ENCODE measurements around the gene ADCYAP1R1. TPM values are rescaled to one million over a fixed set of nuclear protein-coding genes. Genes with fewer than 3 reads are reported as not detected.
A peak's percentile ranks its signal among the peaks of the same experiment; 100 is the strongest.

ADCYAP1R1 gene
- total and polyA plus RNA-seq, 8 donors: 0.87 to 2.4 (median 1.4) TPM

GRCh38 chr7:31047313-31048146 is 4.6 kb upstream of the ADCYAP1R1 start:
- no peak overlapping the region for H3K4me3 ChIP-seq
- no peaks in the 10 kb centered on the region for H3K4me1 ChIP-seq
- DNase-seq: no peak
- H3K36me3 ChIP-seq: no peaks in the 10 kb centered on the region
- intact Hi-C loops (cut with DNase I): no loop called here
- no peak for TF ChIP-seq CTCF (IDR thresholded peaks at IDR 0.05)
- no peak overlapping the region for H3K27ac ChIP-seq
- H3K27me3 ChIP-seq: peaks cover 12 to 56% of the 10 kb centered on the region in 2 donors
- H3K9me3 ChIP-seq: no peaks in the 10 kb centered on the region
- no peak for ATAC-seq

- Histone ChIP-seq H3K36me3 (no peaks in the 10 kb centered on the region), H3K4me1 (no peaks in the 10 kb centered on the region), H3K4me3 (no peak overlapping the region), H3K9me3 (no peaks in the 10 kb centered on the region), H3K27me3 (peaks cover 27 to 56% of the 10 kb centered on the region in 2 donors), H3K27ac (no peak overlapping the region)
- TF ChIP-seq CTCF (IDR thresholded peaks at IDR 0.05): no peak
- ATAC-seq (no peak), DNase-seq (no peak)
- intact Hi-C loops (cut with DNase I): no loop called here
These were observed 2.9 kb upstream of the ADCYAP1R1 start for GRCh38 chr7:31049005-31049765.

GRCh38 chr7:31052487-31052840 is 356 bp downstream of the ADCYAP1R1 start:
- H3K36me3 ChIP-seq: no peaks in the 10 kb centered on the region
- intact Hi-C loops (cut with DNase I): no loop called here
- no peaks in the 10 kb centered on the region for H3K4me1 ChIP-seq
- no peak overlapping the region for H3K27ac ChIP-seq
- TF ChIP-seq CTCF (IDR thresholded peaks at IDR 0.05): no peak
- ATAC-seq (no peak), DNase-seq (no peak)
- peak overlapping the region in 1 of 2 donors; percentile 7 for H3K4me3 ChIP-seq
- peaks cover 27 to 83% of the 10 kb centered on the region in 2 donors for H3K27me3 ChIP-seq
- H3K9me3 ChIP-seq: no peaks in the 10 kb centered on the region

GRCh38 chr7:31052841-31053601 is 913 bp downstream of the ADCYAP1R1 start:
- no peaks in the 10 kb centered on the region for H3K4me1 ChIP-seq
- H3K4me3 ChIP-seq: peak overlapping the region in 1 of 2 donors; percentile 7
- DNase-seq (no peak), ATAC-seq (no peak)
- H3K27ac ChIP-seq: no peak overlapping the region
- TF ChIP-seq CTCF (IDR thresholded peaks at IDR 0.05): no peak
- H3K27me3 ChIP-seq: peaks cover 27 to 89% of the 10 kb centered on the region in 2 donors
- no peaks in the 10 kb centered on the region for H3K9me3 ChIP-seq
- intact Hi-C loops (cut with DNase I): no loop called here
- H3K36me3 ChIP-seq: no peaks in the 10 kb centered on the region
